Upper lobe of right lung (tissue), 1 donor: Measurements from ENCODE around the gene KRTCAP2. TPM values are rescaled to one million over a fixed set of nuclear protein-coding genes. Genes with fewer than 3 reads are reported as not detected.

Experiments
- ATAC-seq: fragments of 200-7000 bp; cut with Tn5 transposase; one replicate; pipeline ENCODE4 v1.9.1; 2020; ENCODE audit warnings: mild to moderate bottlenecking, moderate library complexity
- DNase-seq: peaks from one replicate; pipeline ENCODE4 v3.0.0-alpha.2; 2020
- H3K27ac ChIP-seq: fragments of 200-600 bp; one replicate; pipeline ENCODE4 v1.8.0; 2022
- H3K27me3 ChIP-seq: fragments of 200-600 bp; one replicate; pipeline ENCODE4 v1.8.0; 2022; ENCODE audit warnings: mild to moderate bottlenecking
- H3K36me3 ChIP-seq: fragments of 200-600 bp; one replicate; pipeline ENCODE4 v1.8.0; 2022
- H3K4me1 ChIP-seq: fragments of 200-600 bp; one replicate; pipeline ENCODE4 v1.8.0; 2022
- H3K4me3 ChIP-seq: fragments of 200-600 bp; one replicate; pipeline ENCODE4 v1.8.0; 2022; ENCODE audit warnings: mild to moderate bottlenecking
- H3K9me3 ChIP-seq: fragments of 200-600 bp; one replicate; pipeline ENCODE4 v1.8.0; 2022
- CTCF ChIP-seq: fragments of 200-600 bp; IDR thresholded peaks from one replicate; pipeline ENCODE4 v1.8.0; 2022; ENCODE audit warnings: antibody characterized with exemption
- intact Hi-C: fragments of 100-400 bp; cut with DNase I; formaldehyde crosslinking; loops from one replicate; pipeline ENCODE4 v1.11.0; 2022
- total RNA-seq: library from RNA; stranded (reverse); fragmentation: NEBNext Ultra II Directional; extraction: Animal tissue kit (Norgen Biotek cat#: 25700); gene quantifications from one replicate; pipeline ENCODE4 v1.2.1, GENCODE V29; 2021
- donor health status: DM: no; HTN: yes; CAD: no; lungs with severe emphysema.

Gene KRTCAP2
- total RNA-seq, 1 donor from 2014 or later: 130 TPM

DNA sequence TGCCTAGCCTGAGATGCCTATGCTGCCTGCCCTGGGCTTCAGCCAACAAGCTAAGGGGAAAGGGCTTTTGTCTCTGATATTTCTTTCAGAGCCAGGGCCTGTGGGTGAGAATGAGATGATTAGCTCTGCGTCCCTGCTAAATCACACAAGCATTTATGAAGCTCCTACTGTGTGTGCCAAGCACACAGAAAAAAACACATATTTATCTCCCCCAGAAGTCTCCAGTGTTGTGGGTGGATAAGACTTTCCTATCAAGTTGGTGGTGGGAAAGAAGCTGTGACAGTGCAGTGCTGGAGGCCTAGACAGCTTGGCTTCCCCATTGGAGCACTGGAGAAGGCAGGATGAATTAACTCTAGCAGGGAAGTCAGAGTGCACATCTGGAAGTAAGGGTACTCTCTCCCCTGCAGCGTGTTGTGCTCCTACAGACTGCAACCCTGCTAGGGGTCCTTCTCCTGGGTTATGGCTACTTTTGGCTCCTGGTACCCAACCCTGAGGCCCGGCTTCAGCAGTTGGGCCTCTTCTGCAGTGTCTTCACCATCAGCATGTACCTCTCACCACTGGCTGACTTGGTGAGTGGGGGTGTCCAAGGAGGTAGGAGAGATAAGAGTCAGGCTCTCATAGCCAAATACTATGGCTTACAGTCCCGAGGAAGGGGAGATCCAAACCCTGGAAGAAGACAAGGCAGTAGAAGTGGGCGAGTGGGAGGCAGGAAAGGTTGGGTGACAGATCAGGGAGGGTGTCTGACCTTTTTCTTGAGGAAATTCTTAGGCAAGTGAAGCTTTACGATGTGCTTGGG lies 35.8 kb downstream of the KRTCAP2 start:
- H3K4me3 ChIP-seq: peak overlapping the region; percentile 60

GRCh38 chr1:155136748-155137147 lies 36.4 kb downstream of the KRTCAP2 start:
- Histone ChIP-seq H3K4me1 (peaks cover 45% of the 10 kb centered on the region), H3K36me3 (peaks cover 42% of the 10 kb centered on the region), H3K9me3 (no peaks in the 10 kb centered on the region), H3K27me3 (no peaks in the 10 kb centered on the region), H3K27ac (peak overlapping the region; percentile 91), H3K4me3 (peak overlapping the region; percentile 60)
- no peak for ATAC-seq
- intact Hi-C loops: no loop called here
- no peak for DNase-seq
- no peak for TF ChIP-seq CTCF

More for the DNA sequence above, 35.8 kb downstream of the KRTCAP2 start:
- DNase-seq (no peak), ATAC-seq (no peak)
- peaks cover 36% of the 10 kb centered on the region for H3K36me3 ChIP-seq
- TF ChIP-seq CTCF: no peak
- no peaks in the 10 kb centered on the region for H3K27me3 ChIP-seq
- intact Hi-C loops: no loop called here
- no peaks in the 10 kb centered on the region for H3K9me3 ChIP-seq
- peaks cover 45% of the 10 kb centered on the region for H3K4me1 ChIP-seq
- peak overlapping the region; percentile 91 for H3K27ac ChIP-seq

DNA sequence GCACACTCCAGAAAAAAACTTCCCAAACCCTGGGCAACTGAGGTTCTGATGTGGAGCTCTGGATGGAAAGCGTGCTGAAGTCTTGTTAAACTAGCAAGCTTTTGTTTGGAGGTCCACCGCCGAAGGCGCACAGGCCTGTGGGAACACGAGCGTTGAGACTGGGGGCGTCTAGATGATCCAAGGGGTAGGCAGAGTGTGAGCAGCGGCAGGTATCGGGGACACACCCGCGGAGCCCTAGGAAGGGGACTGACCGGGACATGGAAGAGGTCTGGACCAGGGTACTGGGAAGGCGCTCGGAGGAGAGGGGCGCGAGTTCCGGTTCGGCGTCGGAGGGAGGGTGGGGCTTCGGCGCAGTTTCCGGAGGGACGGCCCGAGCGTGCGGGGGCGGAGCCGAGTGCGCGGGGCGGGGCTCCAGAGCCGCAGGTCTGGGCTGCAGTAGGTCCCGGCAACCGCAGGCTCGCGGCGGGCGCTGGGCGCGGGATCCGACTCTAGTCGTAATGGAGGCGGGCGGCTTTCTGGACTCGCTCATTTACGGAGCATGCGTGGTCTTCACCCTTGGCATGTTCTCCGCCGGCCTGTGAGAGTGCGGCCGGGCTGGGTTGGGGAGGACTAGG lies 37.6 kb downstream of the KRTCAP2 start, which contains the start of gene SLC50A1:
SLC50A1 (plus strand) TSS at position 438 of the 614 bp plus-strand sequence; CDS start at position 498, 60 bp downstream.
- H3K27me3 ChIP-seq: no peaks in the 10 kb centered on the region
- peaks cover 47% of the 10 kb centered on the region for H3K36me3 ChIP-seq
- ATAC-seq: peak; percentile 91
- H3K4me1 ChIP-seq: peaks cover 45% of the 10 kb centered on the region
- H3K9me3 ChIP-seq: no peaks in the 10 kb centered on the region
- DNase-seq: peak; percentile 98
- H3K27ac ChIP-seq: peak within 1 kb of the TSS; percentile 91
- H3K4me3 ChIP-seq: peak within 1 kb of the TSS; percentile 60
- TF ChIP-seq CTCF: peak; percentile 30
- intact Hi-C loops: no loop called here

DNA sequence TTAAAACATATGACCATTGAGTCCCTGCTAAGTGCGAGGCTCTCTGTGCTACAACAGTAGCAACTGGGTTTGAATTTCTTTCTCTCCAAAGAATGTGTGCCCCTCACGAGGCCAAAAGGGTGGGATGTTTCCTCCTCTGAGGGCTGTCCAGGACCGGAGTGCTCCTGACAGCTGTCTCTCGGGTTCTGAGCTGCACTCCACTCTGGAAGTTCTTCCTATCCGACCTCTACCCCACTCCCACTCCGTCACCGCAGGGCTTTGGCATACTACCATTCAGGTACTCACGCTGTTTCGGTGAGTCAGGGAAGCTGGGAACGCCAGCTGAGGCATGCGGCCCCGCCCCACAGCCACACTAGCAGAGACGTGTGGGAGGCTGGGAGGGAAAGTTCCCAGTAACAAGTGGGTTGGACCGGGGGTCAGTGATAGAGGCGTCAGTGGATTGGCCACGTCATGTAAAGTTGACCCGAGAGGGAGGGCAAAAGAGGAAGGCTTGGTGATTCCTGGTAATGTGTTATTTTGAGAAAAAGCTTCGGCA lies 38.2 kb downstream of the KRTCAP2 start:
- Histone ChIP-seq H3K4me1 (peaks cover 45% of the 10 kb centered on the region), H3K9me3 (no peaks in the 10 kb centered on the region), H3K27ac (peak overlapping the region; percentile 91), H3K4me3 (peak overlapping the region; percentile 60), H3K36me3 (peaks cover 47% of the 10 kb centered on the region), H3K27me3 (peaks cover 1% of the 10 kb centered on the region)
- TF ChIP-seq CTCF: no peak
- ATAC-seq (peak; percentile 82), DNase-seq (peak; percentile 95)
- intact Hi-C loops: no loop called here

GRCh38 chr1:155134322-155134721 lies 38.8 kb downstream of the KRTCAP2 start:
- Histone ChIP-seq H3K36me3 (peaks cover 47% of the 10 kb centered on the region), H3K27ac (peak overlapping the region; percentile 91), H3K4me3 (peak overlapping the region; percentile 60), H3K9me3 (no peaks in the 10 kb centered on the region), H3K27me3 (peaks cover 3% of the 10 kb centered on the region), H3K4me1 (peaks cover 40% of the 10 kb centered on the region)
- intact Hi-C loops: no loop called here
- ATAC-seq (no peak), DNase-seq (no peak)
- TF ChIP-seq CTCF: no peak
